ENCODE measurements around the gene LRFN3.
"Not testable (repeated sequence)": the region's sequence is repeated elsewhere in the genome, so short reads cannot be mapped to it uniquely, and the experiment has no call there.

LRFN3 gene, protein sequence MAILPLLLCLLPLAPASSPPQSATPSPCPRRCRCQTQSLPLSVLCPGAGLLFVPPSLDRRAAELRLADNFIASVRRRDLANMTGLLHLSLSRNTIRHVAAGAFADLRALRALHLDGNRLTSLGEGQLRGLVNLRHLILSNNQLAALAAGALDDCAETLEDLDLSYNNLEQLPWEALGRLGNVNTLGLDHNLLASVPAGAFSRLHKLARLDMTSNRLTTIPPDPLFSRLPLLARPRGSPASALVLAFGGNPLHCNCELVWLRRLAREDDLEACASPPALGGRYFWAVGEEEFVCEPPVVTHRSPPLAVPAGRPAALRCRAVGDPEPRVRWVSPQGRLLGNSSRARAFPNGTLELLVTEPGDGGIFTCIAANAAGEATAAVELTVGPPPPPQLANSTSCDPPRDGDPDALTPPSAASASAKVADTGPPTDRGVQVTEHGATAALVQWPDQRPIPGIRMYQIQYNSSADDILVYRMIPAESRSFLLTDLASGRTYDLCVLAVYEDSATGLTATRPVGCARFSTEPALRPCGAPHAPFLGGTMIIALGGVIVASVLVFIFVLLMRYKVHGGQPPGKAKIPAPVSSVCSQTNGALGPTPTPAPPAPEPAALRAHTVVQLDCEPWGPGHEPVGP

DNA sequence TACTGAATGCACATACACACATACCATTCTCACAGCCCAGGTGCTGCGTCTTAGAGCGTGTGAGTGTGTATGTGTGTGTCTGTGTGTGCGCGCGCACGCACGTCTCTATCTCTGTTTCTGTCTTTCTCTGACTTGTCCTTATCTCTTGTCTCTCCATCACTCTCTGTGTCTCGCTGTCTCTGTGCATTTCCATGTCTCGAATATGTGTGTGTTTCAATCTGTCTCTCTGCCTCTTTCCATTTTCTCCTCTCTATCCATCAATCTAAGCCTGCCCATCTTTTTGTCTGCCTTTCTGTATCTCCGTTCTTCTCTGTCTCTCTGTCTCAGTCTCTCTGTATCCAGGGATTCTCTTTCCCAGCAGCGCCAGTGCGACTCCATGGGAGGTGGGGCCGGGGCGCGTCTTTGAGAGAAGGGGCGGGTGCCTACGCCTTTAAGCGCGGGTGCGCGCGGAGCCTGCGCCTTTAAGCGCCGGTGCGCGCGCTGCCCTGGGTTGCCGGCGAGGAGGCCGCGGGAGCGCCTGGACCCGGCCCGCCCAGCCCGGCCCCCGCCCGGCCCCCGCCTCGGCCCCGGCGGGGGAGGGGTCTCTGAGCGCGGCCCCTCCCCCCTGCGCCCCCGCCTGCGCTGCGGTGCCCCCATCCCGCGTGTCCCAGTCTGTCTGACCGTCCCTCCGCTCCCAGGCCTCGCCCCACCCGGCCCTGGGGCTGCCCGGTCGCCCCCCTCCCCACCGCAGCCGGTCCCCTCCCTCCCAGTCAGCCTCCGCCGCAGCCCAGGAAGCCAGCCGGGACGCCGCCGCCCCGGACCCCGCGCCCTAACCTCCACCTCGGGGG is at the start of gene LRFN3:
Gene LRFN3 (plus strand): TSS at position 464 of the 827 bp plus-strand sequence. CDS start 3,052 bp downstream, outside the sequence.
- peak; percentile 65 for DNase-seq (ENCODE audit: low read depth, low spot score)

DNA sequence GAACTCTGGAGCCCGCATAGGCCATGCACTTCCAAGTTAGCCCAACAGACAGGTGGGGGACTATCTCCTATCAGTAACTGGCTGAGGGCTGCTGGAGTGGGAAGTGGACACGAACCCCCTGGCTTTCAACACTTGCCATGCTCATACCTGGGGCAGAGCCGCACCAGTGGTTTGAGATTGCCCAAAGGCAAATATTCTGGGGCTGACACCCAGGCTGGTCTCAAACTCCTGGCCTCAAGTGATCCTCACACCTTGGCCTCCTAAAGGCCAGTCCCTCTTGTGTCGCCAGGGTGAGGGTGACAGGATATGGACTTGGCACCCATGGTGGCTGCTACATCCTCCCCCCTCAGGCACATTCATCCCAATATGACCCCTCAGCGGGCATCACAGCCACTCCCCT is 49.0 kb upstream of the LRFN3 start:
- DNase-seq (ENCODE audit: low read depth, low spot score) = no peak

DNA sequence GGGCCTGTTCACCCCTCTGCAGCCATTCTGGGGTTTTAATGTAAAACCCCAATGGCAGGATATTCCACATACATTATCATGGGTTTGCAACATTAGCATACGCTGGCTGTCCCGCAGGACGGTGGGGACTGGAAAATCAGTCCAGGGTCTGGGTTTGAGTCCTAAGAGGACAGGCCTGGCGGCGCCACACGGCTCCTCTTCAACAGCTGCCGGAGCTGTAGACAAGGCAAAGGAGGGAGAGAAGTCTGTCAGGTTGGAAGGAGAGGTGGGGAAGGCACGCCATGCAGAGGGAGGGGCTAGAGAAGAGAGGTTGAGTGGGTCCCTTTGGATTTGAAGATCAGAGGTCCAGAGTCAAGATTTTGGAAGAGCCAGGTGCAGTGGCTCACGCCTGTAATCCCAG is 47.8 kb upstream of the LRFN3 start:
- DNase-seq (ENCODE audit: low read depth, low spot score) = no peak

DNA sequence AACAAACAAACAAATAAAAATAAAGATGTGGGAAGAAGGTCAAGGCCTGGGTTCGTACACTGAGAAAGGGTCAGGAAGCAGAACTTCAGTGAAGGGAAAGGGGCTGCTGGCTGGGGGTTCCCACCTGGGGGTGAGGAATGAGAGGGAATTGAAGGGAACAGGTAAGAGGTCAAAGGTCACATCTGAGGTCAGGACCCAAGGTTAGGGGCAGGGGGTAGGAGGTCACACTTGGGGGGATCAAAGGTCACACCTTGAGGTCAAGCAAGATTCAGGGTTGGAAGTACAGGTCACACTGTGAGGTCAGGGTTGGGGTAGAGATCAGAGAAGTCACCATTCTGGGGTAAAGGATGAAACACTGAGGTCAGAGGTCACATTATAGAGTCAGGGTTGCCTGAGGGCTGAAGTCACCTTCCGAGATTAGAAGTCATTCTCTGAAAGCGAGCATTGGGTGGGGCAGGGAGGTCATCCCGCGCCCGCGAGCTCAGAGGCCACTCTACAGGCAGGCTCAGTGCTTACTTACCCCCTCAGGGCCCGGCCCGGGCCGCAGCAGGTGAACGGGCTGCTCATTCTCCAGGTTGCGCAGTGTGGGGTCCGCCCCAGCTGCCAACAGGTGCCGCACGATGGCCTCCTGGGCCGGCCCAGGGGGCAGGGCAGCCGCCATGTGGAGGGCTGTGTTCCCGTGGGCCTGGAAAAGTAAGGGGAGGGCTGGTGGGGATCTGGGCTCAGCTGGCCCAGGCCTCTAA is 46.6 kb upstream of the LRFN3 start:
- no peak for DNase-seq (ENCODE audit: low read depth, low spot score)

DNA sequence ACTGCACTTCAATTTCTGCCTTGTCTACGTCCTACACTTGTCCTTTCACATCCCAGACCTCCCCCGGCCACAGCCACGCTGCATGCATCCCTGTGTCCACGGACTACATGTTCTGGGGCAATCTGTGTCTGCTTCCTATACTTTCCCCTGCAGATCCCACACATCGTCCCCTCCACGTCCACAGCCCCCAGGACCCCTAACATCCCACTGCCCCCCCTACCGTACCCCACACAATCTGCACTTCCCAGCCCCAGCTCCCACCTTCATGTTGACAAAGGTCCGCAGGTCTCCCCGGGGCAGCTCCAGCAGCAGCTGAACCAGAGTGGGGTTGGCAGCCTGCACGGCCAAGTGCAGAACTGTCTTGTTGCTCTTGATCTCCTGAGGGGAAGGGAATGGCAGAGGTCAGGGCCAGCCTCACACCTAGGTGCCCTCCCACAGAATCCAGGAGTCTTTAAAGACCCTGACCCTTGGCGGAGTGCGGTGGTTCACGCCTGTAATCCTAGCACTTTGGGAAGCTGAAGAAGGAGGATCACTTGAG is 46.0 kb upstream of the LRFN3 start:
- no peak for DNase-seq (ENCODE audit: low read depth, low spot score)

DNA sequence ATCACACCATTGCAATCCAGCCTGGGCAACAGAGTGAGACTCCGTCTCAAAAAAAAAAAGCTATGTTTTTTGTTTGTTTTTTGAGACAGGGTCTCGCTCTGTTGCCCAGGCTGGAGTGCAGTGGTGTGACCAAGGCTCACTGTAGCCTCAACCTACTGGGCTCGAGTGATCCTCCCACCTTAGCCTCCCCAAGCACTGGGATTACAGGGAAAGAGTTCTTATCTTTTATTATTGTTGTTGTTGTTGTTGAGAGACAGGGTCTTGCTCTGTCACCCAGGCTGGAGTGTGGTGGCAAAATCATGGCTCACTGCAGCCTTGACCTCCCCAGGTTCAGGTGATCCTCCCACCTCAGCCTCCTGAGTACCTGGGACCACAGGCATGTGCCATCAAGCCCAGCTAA is 44.4 kb upstream of the LRFN3 start:
- DNase-seq (ENCODE audit: low read depth, low spot score) = not testable (repeated sequence)

DNA sequence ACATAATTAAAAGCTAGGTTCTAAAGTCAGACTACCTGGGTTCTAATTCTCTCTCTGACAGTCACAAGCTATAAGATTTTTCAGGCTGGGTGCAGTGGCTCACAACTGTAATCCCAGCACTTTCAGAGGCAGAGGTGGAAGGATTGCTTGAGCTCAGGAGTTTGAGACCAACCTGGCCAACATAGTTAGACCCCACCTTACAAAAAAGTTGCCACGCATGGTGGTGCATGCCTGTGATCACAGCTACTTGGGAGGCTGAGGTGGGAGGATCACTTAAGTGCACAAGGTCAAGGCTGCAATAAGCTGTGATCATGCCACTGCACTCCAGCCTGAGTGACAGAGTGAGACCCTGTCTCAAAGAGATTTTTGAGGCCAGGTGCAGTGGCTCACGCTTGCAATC is 41.8 kb upstream of the LRFN3 start:
- DNase-seq (ENCODE audit: low read depth, low spot score) = no peak

DNA sequence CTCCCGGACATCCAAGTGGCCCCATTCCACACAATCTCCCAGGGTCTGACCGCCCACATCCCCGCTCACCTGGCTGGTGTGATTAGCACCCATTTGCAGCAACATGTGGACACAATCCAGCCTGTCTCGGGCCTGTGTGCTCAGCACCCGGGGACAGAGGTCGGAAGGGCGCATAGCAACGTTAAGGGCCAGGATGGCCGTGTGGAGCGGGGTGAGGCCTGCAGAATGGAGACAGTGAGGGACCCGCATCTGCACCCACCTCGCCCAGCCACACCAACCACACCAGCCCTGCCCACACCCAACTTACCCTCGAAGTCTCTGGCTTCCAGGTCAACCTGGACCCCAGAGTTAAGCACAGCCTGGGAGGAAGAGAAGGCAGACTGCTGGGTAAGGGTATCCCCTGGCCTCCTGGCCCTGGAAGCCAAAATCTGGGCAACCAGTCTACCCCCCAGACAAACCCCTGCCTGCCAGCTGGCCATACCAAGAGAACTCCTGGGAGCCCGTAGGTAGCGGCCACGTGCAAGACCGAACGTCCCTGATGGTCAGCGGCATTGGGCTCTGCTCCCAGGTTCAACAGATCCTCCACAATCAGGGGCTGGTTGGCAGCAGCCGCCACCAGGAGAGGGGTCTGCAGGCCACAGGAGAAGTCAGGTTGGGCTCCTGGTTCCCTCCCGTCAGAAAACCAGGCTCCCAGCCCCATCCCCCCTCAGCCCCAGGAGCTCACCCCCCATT is 40.1 kb upstream of the LRFN3 start:
- DNase-seq (ENCODE audit: low read depth, low spot score) = no peak

DNA sequence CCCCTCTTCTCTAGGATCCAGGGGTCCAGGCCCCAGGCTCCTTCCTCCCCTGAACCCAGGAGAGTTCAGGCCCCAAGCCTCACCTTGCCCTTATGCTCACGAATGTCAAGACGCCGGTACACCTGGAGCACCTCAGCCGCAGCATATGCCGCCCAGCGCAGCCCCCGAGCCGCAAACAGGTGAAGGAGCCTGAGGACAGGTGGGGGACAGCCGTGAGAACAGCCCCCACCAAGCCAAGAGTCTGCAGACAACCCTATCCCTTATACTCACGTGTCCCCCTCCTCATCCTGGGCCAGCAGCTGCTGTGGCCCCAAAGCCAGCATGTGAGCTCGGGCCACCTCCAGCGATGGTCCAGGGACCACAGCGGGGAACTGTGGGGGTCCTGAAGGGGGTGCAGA is 39.5 kb upstream of the LRFN3 start:
- DNase-seq (ENCODE audit: low read depth, low spot score) = no peak

DNA sequence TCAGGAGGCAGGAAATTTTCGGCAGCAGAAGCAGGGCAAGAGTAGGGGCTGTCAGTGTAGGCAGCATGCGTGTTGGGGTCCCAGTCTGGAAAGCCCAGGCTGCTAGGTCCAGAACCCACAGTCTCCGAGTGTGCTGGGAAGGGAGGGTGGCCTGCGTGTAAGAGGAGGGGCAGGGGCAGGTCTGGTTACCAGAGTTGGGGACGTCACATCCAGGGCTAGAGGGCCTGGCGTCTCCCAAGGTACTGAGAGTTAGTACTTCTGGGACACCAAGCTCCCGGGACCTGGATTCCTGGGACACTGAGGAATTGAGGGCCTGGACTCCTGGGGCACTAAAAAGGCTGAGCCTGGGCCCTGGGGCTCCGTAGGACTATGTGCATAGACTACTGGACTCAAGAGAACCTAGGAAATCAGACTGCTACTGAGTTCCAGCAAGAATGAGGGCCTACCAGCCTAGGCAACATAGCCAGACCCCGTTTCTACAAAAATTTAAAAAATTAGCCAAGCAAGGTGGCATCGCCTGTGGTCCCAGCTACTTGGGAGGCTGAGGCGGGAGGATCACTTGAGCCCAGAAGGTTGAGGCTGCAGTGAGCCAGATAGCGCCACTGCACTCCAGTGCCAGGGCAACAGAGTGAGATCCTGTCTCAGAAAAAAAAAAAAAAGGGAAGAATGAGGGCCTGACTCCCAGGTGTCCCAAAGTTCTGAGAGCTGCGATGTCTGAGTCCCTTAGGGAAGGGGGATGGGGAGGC is 38.3 kb upstream of the LRFN3 start:
- no peak for DNase-seq (ENCODE audit: low read depth, low spot score)

DNA sequence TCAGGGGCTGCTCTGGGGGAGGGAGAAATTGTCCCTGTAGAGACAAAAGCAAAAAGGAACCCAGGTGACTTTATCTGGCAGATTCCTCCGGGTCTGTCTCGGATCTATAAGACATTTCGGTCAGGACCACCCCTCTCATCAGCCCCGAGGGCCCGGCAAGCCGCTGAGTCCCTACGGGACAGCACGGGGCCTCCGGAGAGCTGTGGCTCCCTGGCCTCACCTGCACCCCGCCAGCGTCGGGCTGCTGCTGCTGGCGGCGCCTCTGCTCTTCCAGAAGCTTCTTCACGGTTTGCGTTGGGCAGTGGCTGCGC is 37.7 kb upstream of the LRFN3 start:
- DNase-seq (ENCODE audit: low read depth, low spot score) = no peak

DNA sequence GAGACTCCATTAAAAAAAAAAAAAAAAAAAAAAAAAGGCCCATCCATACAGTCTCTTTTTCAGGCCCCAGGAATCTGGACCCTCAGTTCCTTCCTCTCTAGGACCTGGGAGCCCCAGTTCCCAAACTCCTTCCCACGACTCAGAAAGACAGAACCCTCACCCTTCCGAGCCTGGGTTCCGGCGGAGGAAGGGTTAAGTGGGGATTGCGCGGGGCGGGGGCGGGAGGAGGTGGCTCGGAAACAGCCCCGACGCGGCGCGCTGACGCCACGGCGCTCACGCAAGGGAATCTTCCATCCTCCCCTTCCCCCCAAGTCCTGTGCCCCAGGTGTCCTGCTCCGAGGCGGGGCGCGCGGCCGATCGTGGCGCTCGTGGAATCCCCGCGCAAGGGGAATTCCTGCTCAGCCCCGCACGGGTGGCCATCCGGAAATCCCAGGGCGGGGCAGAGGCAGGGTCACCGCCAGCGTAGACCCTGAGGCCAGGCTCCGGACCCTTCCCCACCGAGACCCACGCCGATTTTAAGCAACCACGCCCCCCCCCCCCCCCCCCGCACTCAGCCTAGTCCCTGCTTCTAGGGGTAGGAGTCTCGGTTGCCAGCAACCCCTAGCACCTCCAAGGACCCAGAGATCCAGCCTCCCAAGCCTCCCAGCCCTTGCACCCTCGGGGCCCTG is 36.5 kb upstream of the LRFN3 start:
- peak; percentile 50 for DNase-seq (ENCODE audit: low read depth, low spot score)

DNA sequence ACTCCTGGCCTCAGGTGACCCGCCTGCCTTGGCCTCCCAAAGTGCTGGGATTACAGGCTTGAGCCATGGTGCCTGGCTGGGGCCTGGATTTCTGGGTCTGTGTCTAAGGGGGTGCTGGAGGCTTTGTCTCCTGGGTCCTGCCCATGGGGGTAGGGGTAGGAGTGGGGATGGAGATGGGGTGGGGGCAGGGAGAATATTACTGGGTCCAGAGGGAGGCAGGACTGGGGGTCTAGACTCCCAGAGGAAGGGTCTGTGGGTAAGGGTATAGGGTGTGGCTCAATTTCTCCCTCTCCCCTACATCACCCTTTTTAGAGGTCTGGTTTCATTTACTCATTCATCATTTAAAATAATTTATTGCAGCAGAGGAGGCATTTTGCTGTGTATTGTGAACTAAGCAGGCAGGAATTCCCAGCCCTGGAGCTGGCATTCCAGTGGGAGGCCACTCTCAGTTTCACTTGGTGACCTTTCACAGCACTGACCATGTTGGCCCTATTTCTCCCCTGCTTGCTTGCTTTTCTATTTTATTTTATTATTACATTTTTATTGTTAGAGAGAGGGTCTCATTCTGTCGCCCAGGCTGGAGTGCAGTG is 35.0 kb upstream of the LRFN3 start:
- DNase-seq (ENCODE audit: low read depth, low spot score) = no peak

DNA sequence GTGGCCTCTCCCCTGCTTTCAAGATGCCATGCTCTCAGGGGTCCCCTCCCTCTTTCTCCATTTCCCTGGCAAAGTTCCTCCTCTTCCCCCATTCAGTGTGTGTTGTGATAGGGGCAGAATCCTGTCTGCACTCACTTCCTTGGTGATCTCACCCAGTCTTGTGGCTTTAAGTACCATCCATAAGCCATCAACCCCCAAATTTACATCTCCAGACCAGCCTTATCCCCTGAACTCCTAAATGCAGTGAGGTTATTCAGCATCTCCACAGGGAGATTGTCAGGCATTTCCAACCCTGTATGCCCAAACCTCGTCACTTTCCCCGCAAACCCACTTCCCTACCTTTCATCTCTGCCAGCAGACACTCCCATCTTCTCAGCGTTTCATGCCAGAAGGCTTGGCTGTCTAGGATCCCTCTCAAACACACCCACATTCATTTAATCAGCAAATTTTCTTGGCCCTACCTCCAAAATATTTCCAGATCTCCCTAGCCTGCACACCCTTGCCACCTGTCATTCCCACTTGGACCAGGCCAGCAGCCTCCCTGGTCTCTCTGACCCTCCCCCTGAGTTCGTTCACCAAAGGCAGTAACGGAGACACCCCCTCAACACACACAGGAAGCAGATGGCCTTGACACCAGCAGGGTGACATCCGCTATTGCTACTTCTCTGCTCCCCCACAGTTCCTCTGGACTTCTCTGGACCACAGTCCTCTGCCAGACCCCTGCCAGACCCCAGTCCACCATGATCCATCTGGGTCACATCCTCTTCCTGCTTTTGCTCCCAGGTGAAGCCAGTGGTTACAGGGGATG is 34.1 kb upstream of the LRFN3 start, which contains the start of gene HCST:
Gene HCST (plus strand): TSS at position 676 of the 808 bp plus-strand sequence. CDS start 65 bp downstream, at position 741.
- no peak for DNase-seq (ENCODE audit: low read depth, low spot score)

DNA sequence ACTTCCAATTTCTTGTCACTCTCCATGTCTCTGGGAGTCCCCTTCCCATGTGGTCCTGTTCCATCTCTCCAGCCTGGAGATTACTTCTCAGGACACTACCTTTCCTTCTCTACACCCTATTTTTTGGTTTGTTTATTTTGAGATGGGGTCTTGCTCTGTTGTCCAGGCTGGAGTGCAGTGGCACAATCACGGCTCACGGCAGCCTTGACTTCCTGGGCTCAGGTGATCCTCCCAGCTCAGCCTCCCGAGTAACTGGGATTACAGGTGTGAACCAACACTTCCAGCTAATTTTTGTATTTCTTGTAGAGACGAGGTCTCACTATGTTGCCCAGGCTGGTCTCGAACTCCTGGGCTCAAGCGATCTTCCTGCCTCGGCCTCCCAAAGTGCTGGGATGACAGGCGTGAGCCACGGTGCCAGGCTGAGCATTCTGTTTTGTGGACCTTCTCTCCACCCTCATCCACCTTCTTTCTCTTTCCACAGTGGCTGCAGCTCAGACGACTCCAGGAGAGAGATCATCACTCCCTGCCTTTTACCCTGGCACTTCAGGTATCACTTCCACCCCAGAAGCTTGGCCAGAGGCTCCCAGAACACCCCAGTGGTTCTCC is 33.2 kb upstream of the LRFN3 start:
- DNase-seq (ENCODE audit: low read depth, low spot score) = no peak

DNA sequence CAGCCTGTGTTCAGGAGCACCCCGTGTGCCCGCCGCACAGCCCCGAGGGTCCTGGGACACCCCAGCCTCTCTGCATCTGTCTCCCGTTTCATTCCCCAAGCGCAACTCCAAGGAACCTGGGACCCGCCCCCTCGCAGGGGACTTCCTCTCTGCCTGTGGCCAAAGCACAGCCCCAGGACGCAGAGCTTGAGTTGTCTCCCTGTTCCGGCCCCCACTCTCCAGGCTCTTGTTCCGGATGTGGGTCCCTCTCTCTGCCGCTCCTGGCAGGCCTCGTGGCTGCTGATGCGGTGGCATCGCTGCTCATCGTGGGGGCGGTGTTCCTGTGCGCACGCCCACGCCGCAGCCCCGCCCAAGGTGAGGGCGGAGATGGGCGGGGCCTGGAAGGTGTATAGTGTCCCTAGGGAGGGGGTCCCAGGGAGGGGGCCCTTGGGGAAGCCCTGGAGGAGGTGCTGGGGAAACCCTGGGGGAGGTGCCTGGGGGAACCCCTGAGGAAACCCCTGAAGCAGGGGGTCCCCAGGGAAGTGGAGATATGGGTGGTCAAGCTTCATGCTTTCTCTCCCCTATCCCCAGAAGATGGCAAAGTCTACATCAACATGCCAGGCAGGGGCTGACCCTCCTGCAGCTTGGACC is 32.5 kb upstream of the LRFN3 start:
- peak; percentile 66 for DNase-seq (ENCODE audit: low read depth, low spot score)

DNA sequence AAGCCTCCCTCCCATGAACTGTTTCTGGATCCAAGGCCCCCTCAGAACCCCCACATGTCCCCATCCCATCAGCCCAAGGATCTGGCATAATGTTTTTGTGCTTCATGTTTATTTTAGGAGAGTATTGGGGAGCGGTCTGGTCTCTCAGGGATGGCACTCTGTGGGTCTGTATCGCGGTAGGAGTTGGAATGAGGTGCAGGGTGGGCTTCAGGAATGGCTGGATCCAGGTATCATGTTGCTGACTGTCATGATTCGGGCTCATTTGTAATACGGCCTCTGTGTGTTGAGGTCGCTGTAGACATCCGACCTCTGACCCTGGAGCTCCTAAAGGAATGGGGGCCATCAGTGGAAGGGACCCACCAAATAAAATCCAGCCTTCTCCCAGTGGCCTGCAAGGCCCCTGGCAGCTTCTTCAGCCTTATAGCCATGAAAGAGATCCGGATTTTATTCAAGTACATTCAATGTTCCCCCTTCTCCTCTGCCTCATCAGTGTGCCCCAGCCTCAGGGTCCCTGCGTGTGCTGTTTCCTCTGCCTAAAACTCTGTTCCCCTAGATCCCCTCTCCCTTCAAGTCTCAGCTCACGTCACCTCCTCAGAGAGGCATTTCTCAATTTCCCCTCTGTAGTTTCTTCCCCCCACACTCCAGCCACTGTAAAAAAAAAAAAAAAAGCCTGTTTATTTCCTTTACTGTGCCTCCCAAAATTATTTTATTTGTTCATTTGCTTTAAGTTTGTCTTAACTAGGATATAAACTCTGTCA is 31.7 kb upstream of the LRFN3 start:
- DNase-seq (ENCODE audit: low read depth, low spot score) = no peak

Data from ELF-1 (cell line).